GM23338 (cell line): Measurements from ENCODE around the gene SSH3. TPM values are rescaled to one million over a fixed set of nuclear protein-coding genes. Genes with fewer than 3 reads are reported as not detected.

Experiments used
- ATAC-seq: fragments of 200-7000 bp; cut with Tn5 transposase; 3 replicates; pipeline ENCODE4 v1.9.1; 2020
- DNase-seq: peaks from one replicate; pipeline ENCODE4 v3.0.0-alpha.2; 2015; ENCODE audit warnings: low spot score
- H2AFZ ChIP-seq: fragments of 200-600 bp; sonication (generic); 2 replicates; pipeline ENCODE4 v1.8.0; 2016; ENCODE audit warnings: antibody characterized with exemption, mild to moderate bottlenecking, moderate library complexity
- H3F3A ChIP-seq: fragments of 200-600 bp; sonication (generic); replicated peaks from 2 replicates; pipeline ENCODE4 v1.8.0; 2017; ENCODE audit warnings: antibody characterized with exemption, mixed run types, low read depth
- H3K27ac ChIP-seq: fragments of 200-600 bp; sonication (generic); 2 replicates; pipeline ENCODE4 v1.6.1; 2016; ENCODE audit warnings: low read depth
- H3K27me3 ChIP-seq: fragments of 200-600 bp; sonication (generic); 2 replicates; pipeline ENCODE4 v1.8.0; 2016; ENCODE audit warnings: mild to moderate bottlenecking, mixed run types, moderate library complexity; ENCODE audit not compliant: insufficient read depth
- H3K36me3 ChIP-seq: fragments of 200-600 bp; sonication (generic); 2 replicates; pipeline ENCODE4 v1.8.0; 2016; ENCODE audit warnings: mild to moderate bottlenecking; ENCODE audit not compliant: insufficient read depth
- H3K4me1 ChIP-seq: fragments of 200-600 bp; sonication (generic); 2 replicates; pipeline ENCODE4 v1.8.0; 2016; ENCODE audit warnings: mild to moderate bottlenecking, moderate library complexity; ENCODE audit not compliant: insufficient read depth
- H3K4me2 ChIP-seq: fragments of 200-600 bp; sonication (generic); 2 replicates; pipeline ENCODE4 v1.7.1; 2017; ENCODE audit warnings: mixed run types
- H3K4me3 ChIP-seq: fragments of 200-600 bp; sonication (generic); 2 replicates; pipeline ENCODE4 v1.6.1; 2016; ENCODE audit warnings: mixed run types
- H3K79me2 ChIP-seq: fragments of 200-600 bp; sonication (generic); replicated peaks from 2 replicates; pipeline ENCODE4 v1.8.0; 2017; ENCODE audit warnings: mild to moderate bottlenecking; ENCODE audit not compliant: insufficient read depth
- H3K9me2 ChIP-seq: fragments of 200-600 bp; sonication (generic); 2 replicates; pipeline ENCODE4 v1.8.0; 2017; ENCODE audit not compliant: insufficient read depth
- H4K20me1 ChIP-seq: fragments of 200-600 bp; sonication (generic); replicated peaks from 2 replicates; pipeline ENCODE4 v1.8.0; 2017; ENCODE audit warnings: mild to moderate bottlenecking; ENCODE audit not compliant: insufficient read depth
- H3K27ac Mint-ChIP-seq: 2 replicates; pipeline ENCODE4 v1.8.0; 2020; ENCODE audit warnings: inconsistent platforms, mild to moderate bottlenecking, moderate library complexity, mixed read lengths
- H3K27me3 Mint-ChIP-seq: 3 replicates; pipeline ENCODE4 v1.8.0; 2022; ENCODE audit warnings: low read depth, mild to moderate bottlenecking, moderate library complexity, mixed read lengths, inconsistent platforms; ENCODE audit not compliant: insufficient read depth, poor library complexity
- H3K36me3 Mint-ChIP-seq: 3 replicates; pipeline ENCODE4 v1.8.0; 2021; ENCODE audit warnings: low read depth, mild to moderate bottlenecking, inconsistent platforms, moderate library complexity, mixed read lengths
- H3K4me1 Mint-ChIP-seq: 3 replicates; pipeline ENCODE4 v1.8.0; 2020; ENCODE audit warnings: mild to moderate bottlenecking, inconsistent platforms, mixed read lengths
- H3K4me3 Mint-ChIP-seq: 3 replicates; pipeline ENCODE4 v1.8.0; 2021; ENCODE audit warnings: moderate library complexity, mild to moderate bottlenecking, inconsistent platforms, mixed read lengths
- H3K9me3 Mint-ChIP-seq: 3 replicates; pipeline ENCODE4 v1.8.0; 2020; ENCODE audit warnings: moderate library complexity, mild to moderate bottlenecking, inconsistent platforms, mixed read lengths
- CREB1 ChIP-seq: fragments of 250-450 bp; sonication (Bioruptor Pico); IDR thresholded peaks from 2 replicates; pipeline ENCODE4 v1.5.0; 2020; ENCODE audit warnings: low read depth, mild to moderate bottlenecking, moderate library complexity
- CTCF ChIP-seq, 2 experiments: fragments of 200-600 bp in 1 of 2; sonication (generic) in 1 of 2; conservative IDR thresholded peaks; 2 replicates each; pipeline versions ENCODE4 v1.5.1 to v1.6.1; 2016 to 2017; ENCODE audit warnings: antibody characterized with exemption in 2 of 2, low read depth in 2 of 2, mild to moderate bottlenecking in 2 of 2, moderate library complexity in 1 of 2
- ETS1 ChIP-seq: IDR thresholded peaks from 2 replicates; pipeline ENCODE4 v1.6.1; 2016; ENCODE audit warnings: antibody characterized with exemption
- EZH2 ChIP-seq: fragments of 200-600 bp; sonication (generic); IDR thresholded peaks from one replicate; pipeline ENCODE4 v1.8.0; 2017; ENCODE audit warnings: antibody characterized with exemption, mild to moderate bottlenecking, low read depth; ENCODE audit not compliant: unreplicated experiment
- EZH2phosphoT487 ChIP-seq: fragments of 200-600 bp; sonication (generic); IDR thresholded peaks from one replicate; pipeline ENCODE4 v1.8.1; 2018; ENCODE audit warnings: antibody characterized with exemption; ENCODE audit not compliant: unreplicated experiment
- JUNB ChIP-seq: IDR thresholded peaks from one replicate; pipeline ENCODE4 v1.6.1; 2016; ENCODE audit warnings: antibody characterized with exemption; ENCODE audit not compliant: unreplicated experiment
- POLR2AphosphoS5 ChIP-seq: IDR thresholded peaks from 2 replicates; pipeline ENCODE4 v1.6.1; 2016; ENCODE audit warnings: antibody characterized with exemption, low read depth
- STAT1 ChIP-seq: IDR thresholded peaks from one replicate; pipeline ENCODE4 v1.6.1; 2016; ENCODE audit warnings: antibody characterized with exemption; ENCODE audit not compliant: unreplicated experiment
- ZNF114 ChIP-seq: fragments of 250-450 bp; sonication (Bioruptor Pico); IDR thresholded peaks from 2 replicates; pipeline ENCODE4 v1.5.0; 2020; ENCODE audit warnings: mild to moderate bottlenecking, moderate library complexity
- polyA plus RNA-seq: library from polyadenylated mRNA; unstranded; fragments of >200 nt; fragmentation: Nextera tagmentation; extraction: Ambion mirVana; gene quantifications from 2 replicates; pipeline ENCODE4 v1.2.1, GENCODE V29; 2016
- total RNA-seq: library from RNA; depleted of rRNA; stranded (reverse); fragments of >200 nt; shearing (Covaris generic); gene quantifications from 2 replicates; pipeline ENCODE4 v1.2.3, GENCODE V29; 2014

Gene SSH3
- total and polyA plus RNA-seq, 2 experiments from 2014 or later: 17.8 to 40.0 TPM

GRCh38 chr11:67315325-67315909 lies 12.1 kb downstream of the SSH3 start (continued):
- TF ChIP-seq ETS1 (no peak), EZH2phosphoT487 (no peak), JUNB (no peak), CREB1 (CRISPR knock-in tag) (no peak)

GRCh38 chr11:67316882-67317204 lies 13.5 kb downstream of the SSH3 start:
- Mint-ChIP-seq H3K36me3 (no peaks in the 10 kb centered on the region), H3K9me3 (no peaks in the 10 kb centered on the region; the same call in 2 of the 3 replicates), H3K4me3 (peak overlapping the region; percentile 92), H3K27ac (no peak overlapping the region), H3K27me3 (peaks cover 24% of the 10 kb centered on the region), H3K4me1 (peaks cover 11% of the 10 kb centered on the region)
- no peak for TF ChIP-seq STAT1
- no peak for TF ChIP-seq EZH2
- TF ChIP-seq CREB1 (CRISPR knock-in tag): no peak
- H2AFZ ChIP-seq: peak overlapping the region; percentile 98
- no peaks in the 10 kb centered on the region for H3K36me3 ChIP-seq
- peaks cover 32% of the 10 kb centered on the region for H3K27me3 ChIP-seq
- no peak for DNase-seq
- no peak overlapping the region for H3K27ac ChIP-seq
- no peak for ATAC-seq
- no peaks in the 10 kb centered on the region for H3K79me2 ChIP-seq
- H3K4me1 ChIP-seq: peaks cover 8% of the 10 kb centered on the region
- H3K4me3 ChIP-seq: peak overlapping the region; percentile 76
- no peaks in the 10 kb centered on the region for H3K9me2 ChIP-seq
- H3F3A ChIP-seq: peaks cover 9% of the 10 kb centered on the region; the same call in 1 of the 2 replicates
- no peaks in the 10 kb centered on the region for H4K20me1 ChIP-seq
- H3K4me2 ChIP-seq: peak overlapping the region; percentile 90

GRCh38 chr11:67317205-67317887 lies 14.0 kb downstream of the SSH3 start:
- Mint-ChIP-seq H3K36me3 (no peaks in the 10 kb centered on the region), H3K4me3 (peak overlapping the region; percentile 92), H3K4me1 (peaks cover 11% of the 10 kb centered on the region), H3K27me3 (peaks cover 25% of the 10 kb centered on the region), H3K27ac (peak overlapping the region; percentile 93), H3K9me3 (no peaks in the 10 kb centered on the region; the same call in 2 of the 3 replicates)
- peak overlapping the region; percentile 91 for H3K4me2 ChIP-seq
- H3K36me3 ChIP-seq: no peaks in the 10 kb centered on the region
- DNase-seq (peak; percentile 99), ATAC-seq (peak; percentile 83)
- peaks cover 11% of the 10 kb centered on the region; the same call in 1 of the 2 replicates for H3F3A ChIP-seq
- H3K27me3 ChIP-seq: peaks cover 32% of the 10 kb centered on the region
- H3K79me2 ChIP-seq: no peaks in the 10 kb centered on the region
- H3K4me3 ChIP-seq: peak overlapping the region; percentile 76
- no peak overlapping the region for H3K27ac ChIP-seq
- peaks cover 8% of the 10 kb centered on the region for H3K4me1 ChIP-seq
- H4K20me1 ChIP-seq: no peaks in the 10 kb centered on the region
- no peaks in the 10 kb centered on the region for H3K9me2 ChIP-seq
- peak; percentile 80 to 96 for TF ChIP-seq CTCF (conservative IDR thresholded peaks at IDR 0.05; ENCODE audit: low read depth in 2 of 2)
- no peak for TF ChIP-seq EZH2phosphoT487
- TF ChIP-seq STAT1: no peak
- peak; percentile 87 for TF ChIP-seq ETS1
- TF ChIP-seq EZH2: peak; percentile 18
- TF ChIP-seq ZNF114 (CRISPR knock-in tag): no peak
- peak; percentile 57; the same call in 1 of the 2 replicates for TF ChIP-seq POLR2AphosphoS5
- H2AFZ ChIP-seq: peak overlapping the region; percentile 98
